NCI-H1105 treated with DMSO at 0.1 percent for 48 hours (cell line): ENCODE results near the gene LCT.
"Not testable (repeated sequence)": the region's sequence is repeated elsewhere in the genome, so short reads cannot be mapped to it uniquely, and the experiment has no call there.

ENCODE experiments used
- DNase-seq: peaks from one replicate; lab custom pipeline; 2025; lab: John Stamatoyannopoulos, UW

The LCT gene

DNA sequence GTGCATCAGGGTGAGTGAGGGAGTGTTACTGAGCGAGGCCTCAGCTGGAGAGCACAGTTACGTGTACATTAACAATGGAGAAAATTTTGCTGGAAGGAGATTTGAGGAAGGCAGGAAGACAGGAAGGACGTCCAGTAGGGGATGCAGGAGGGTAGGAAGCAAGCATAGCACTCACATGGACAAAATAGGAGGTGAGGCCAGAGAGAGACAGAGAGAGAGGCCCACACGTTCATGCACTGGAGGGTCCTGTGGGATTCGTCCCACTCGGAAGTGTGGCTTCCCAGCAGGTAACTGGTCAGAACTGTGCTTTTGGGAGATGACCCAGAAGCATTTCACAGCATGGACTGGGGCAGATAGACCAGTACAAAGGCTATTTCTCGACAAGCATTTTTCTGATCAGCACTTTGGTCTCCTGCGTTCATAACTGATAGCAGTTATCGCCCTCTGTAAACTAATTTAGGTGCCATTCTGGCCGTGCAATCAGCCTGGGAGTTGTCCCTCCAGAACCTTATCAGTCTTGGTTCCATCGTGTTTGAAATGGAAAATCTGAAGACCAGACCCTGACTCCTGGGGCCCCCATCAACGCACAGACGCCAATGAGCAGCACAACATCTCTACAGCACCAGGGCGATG, 5.7 kb downstream of the LCT start:
- DNase-seq = no peak

DNA sequence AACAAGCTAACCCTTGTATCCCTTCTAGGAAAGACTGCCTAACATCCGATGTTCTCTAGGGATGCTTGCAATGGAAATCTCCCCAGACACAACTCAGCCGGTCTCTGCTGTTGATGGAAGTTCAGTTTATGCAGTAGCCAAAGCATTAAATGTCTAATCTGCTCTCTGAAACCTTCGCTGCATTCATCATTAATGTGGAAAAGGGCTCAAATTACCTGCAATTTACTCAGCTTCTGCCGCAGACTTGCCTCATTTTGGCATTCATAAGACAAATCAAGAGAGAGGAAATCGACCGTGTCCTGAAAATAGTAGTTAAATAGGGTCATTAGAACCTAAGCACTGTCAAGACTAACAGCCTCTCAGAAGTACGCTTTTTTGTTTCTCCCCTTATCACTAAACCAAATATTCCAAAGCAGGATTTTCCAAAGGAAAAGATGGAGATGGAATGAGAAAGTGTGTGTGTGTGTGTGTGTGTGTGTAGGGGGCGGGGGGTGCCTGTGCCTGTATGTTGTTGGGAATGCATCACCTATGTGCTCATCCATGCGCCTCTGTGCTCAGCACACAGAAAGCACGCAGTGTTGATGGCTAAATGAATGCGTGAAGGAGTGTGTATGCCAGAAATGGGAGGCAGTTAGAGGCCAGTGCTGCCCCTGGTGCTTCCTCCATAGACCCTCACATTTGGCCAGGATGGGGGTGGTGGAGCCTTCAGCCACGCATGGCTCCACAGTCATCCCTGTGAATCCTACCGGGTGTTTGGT, 7.4 kb downstream of the LCT start:
- DNase-seq = peak; percentile 92

DNA sequence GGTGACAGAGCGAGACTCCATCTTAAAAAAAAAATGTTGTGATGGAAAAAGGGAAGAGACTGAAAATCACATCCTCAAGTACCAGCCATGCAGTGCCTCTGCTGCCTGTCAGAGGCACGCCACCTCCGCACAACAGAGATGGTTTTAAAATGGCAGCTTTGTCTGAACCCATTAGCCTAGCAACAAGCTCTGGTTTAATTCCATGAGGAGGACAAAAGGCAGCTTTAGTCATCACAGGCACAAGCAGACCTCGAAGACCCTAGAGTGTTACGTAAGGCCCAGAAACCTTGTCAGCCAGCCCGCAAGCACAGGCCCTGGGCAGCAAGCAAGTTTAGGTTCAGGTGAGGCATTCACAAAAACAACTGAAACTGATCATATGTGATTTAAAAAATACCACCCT, 10.4 kb downstream of the LCT start:
- no peak for DNase-seq

DNA sequence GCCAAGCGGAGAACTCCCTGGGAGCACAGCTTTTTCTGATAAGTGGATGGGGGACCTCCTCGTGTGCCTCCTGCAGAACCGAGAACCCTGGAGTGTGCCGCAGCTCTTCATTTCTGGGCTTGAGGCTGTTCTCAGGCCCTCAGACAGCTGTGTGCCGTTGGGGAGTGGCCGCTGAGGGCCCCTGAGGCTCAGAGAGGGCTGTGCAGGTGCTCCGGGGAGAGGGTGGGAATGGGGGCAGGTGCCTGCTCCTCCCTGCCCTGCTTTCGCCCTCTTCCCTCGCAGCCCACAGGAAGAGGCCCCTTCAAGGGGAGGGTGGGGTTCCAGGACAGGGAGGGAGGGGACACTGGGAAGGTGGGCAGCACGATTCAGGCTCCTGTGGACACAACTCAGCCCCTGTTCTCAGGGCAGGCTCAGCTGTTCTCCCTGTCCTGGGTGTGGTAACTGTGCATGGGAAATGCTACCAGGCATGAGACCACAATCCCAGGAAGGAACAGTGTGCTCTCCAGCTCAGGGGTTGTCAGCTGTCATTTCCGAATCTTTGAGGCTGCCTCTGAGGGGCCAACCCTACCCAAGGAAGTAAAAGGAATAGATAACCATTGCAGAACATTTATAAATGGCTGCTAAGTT, 11.3 kb downstream of the LCT start:
- no peak for DNase-seq

DNA sequence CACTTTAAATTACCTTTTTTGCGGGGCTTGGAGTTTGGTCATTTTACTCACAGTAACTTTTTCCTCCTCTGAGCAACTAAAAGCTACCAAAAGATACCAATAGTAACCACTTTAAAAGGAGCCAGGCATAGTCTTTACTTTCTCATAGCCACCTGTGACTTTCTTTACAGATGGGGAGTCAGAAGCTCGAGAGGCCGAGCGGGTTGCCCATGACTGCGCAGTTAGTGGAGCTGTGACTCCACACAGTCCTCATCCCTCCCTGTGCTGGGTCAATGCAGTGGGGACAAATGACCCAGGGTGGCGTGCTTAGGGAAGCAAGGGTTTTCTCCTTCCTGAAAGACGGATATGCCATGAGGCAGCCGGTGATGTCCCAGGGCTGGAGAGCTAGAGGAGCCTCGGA, 11.9 kb downstream of the LCT start:
- DNase-seq = no peak

DNA sequence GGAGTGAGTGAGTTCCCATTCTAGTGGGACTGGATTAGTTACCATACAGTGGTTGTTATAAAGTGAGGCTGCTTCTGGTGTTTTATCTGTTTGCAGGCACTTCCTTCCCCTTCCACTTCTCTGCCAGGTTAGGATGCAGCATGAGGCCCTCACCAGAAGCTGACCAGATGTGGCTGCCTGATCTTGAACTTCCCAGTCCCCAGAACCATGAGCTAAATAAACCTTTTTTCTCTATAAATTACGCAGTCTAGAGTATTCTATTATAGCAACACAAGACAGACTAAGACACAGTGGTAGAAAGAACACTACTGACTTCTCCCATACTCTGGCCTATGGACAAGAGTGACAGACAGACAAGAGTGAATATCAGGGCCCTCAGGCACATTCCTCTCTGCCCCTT, 14.1 kb downstream of the LCT start:
- DNase-seq = no peak

DNA sequence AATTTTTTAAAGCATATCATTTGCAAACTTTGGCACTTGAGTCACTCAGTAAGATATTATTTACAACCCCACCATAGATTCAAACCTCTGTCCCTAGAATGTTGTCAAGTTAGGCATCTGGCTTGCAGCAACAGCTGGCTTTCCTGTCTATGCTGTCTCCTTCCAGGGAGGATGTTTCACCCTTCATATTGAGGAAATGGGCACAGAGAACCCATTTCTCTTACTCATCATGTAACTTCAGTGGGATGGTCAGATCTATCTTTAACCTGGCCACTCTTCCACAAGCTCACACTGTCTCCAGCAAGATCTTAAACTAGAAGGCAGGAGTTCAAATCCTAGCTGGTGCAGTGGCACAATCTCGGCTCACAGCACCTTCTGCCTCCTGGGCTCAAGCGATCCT, 15.8 kb downstream of the LCT start:
- no peak for DNase-seq

DNA sequence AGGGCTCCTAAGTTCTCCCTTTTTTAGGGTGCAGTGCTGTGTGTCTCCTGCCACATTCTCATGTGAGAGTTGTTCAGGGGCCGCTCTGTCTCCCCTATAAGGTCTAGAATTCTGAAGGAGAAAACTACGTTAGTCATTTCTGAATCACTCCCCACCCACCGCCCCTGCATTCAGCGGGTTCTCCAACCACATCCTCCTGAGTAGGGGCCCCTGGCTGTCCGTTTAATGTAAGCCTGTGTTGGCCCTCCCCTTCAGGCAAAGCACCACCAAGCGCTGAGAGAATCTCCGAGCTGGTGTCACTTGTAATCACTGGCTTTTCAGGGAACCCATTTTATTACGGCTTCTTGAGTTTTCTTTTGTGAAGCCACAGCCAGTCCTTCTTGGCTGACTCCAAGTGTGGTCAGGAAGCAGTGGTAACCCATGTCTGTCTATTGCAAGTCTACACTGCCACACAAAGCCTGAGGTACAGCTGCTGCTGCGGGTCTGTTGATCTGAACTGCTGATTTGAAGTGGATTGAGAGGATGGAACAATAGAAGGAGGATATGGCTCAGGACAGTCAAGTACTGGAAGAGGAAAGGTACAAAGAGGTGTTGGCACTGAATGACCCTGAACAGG, 16.9 kb downstream of the LCT start:
- no peak for DNase-seq

DNA sequence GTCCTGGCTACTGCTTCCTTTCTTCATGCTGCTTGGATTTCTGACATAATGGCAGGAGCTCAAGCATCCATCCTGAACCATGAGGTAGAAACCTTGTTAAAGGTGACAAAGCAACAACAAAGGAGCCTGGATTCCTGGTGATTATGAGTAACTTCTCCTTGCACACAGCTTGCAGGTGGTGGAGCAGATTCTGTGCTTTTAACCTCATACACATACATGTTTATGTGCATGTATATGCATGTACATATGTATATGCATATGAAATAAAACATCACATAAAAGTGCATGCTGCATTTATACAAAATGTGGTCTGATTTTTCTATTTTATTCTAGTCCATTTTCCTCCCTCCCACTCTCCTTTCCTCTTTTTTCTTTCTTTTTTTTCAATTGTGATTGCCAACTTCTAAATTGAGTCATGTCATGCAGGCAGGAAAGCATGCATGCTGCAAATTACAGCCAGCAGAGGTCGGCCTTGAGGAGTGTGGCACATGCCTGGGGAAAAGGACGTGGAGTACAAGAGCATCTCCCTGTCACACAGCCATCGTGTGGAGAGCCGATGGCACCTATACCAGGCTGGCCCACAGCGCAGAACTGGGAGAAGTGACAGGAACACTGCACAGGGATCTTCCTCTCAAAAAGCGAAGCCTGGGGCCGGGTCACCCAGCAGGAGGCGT, 17.9 kb downstream of the LCT start:
- no peak for DNase-seq

DNA sequence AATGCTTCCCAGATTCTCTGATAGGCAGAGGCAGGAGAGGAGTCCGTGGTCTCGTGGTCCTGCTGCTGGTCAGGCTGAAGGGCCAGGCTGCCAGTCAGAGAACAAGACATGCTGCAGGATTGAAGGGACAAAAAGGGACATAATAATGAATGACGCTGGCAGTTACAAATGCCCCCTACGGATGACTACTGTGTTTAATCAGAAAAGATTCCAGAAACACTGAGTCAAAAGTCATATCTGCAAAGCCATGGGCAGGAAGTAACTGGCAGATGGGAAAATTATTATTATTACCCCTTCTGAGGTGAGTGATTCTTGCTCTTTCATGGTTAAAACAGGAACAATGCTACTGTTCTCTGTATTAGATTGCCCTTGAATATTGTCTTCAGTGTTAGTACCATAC, 19.0 kb downstream of the LCT start:
- no peak for DNase-seq

DNA sequence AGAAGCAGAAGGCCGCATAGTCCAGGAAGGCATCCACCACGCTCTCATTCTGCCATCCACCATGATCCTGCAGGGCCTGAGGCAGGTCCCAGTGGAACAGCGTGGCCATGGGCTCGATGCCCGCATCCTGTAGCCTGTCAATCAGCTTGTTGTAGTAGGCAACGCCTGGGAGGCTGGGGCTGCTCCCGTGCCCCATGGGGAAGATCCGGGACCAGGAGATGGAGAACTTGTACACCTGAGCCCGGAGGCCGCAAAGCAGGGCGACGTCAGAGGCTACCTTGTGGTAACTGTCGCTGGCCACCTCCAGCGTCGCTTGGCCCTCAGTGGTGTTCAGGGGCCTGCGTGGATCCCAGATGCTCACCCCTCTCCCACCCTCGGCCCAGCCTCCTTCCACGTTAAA, 19.5 kb downstream of the LCT start:
- no peak for DNase-seq

DNA sequence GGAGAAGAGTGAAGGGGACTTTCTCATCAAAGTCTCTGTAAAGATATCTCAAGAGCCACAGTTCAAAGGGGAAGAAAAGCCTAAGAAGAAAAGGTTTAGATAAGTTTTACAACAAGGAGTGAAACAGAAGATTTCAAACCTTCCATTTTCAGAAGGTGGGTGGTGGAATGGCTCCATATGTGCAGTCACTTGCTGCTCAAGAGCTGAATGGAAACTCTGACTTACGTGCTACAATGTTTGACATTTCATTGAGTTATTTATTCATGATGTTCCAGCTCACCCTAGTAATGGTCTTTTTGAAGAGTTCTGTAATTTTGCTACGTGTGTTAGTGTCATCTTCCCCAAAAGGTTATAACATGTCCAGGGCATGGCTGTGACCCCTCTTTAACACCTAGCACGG, 21.7 kb downstream of the LCT start:
- no peak for DNase-seq

DNA sequence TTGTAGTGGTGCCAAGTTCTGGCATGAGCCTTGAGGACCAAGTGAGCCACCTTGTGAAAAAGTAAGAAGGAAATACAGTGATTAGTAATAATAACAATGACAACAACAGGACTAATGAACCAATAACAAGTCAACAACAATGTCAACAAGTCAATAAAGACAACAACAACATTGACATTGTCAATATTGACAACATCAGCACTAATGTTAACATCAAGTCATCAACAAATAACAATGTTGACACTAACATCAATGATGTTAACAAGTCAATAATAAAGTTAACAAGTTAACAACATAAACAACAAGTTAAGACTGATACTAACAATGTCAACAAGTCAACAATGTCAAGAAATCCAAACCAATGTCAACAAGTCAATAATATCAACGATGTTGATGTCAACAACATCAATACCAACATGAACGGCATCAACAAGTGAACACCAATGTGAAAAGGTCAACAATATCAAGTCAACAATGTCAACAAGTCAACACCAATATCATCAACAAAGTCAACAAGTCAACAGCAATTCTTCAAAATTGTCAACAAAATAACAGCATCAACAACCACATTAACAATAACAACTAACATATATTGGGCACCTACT, 24.0 kb downstream of the LCT start:
- no peak for DNase-seq

DNA sequence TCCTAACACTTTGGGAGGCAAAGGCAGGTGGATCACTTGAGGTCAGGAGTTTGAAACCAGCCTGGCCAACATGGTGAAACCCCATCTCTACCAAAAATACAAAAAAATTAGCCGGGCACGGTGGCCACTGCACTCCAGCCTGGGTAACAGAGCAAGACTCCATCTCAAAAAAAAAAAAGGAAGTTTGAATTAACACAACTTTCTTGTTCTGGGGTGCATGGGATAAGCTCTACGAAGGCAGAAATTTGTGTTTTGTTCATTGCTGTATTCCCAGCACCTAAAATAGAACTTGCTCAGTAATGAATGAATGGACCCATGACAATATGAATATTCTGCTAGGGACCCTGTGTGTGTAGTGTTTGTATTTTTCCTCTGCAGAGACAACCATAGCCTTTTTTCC, 29.1 kb downstream of the LCT start:
- DNase-seq = not testable (repeated sequence)

DNA sequence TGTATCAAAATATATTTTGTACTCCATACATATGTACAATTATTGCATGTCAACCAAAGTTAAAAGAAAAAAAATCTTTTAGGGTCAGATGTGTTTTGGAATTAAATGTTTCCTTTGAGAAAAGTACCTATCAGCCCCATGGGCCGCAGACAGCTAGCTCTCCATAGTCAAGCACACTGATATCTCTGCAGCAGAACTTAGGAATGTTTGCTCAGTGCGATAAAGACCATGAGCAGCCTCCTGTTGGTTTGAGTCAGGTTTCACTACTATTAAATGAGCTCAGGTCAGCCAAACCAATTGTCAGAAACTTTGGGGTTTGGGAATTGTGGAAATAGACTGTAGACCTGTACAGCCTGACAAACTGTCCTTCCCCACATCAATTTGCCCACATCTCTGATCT, 33.7 kb downstream of the LCT start:
- no peak for DNase-seq

DNA sequence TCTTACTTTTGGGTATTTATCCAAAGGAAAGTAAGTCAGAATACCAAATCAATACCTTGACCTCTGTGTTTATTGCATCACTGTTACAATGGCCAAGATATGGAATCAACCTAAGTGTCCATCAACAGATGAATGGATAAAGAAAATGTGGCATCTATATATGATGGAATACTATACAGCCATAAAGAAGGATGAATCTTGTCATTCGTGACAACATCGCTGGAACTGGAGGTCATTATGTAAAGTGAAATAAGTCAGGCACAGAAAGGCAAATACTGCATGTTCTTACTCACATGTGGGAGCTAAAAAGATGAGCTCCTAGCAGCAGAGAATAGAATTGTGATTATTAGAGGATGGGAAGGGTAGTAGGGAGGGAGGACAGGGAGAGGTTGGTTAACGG, 34.6 kb downstream of the LCT start:
- no peak for DNase-seq

DNA sequence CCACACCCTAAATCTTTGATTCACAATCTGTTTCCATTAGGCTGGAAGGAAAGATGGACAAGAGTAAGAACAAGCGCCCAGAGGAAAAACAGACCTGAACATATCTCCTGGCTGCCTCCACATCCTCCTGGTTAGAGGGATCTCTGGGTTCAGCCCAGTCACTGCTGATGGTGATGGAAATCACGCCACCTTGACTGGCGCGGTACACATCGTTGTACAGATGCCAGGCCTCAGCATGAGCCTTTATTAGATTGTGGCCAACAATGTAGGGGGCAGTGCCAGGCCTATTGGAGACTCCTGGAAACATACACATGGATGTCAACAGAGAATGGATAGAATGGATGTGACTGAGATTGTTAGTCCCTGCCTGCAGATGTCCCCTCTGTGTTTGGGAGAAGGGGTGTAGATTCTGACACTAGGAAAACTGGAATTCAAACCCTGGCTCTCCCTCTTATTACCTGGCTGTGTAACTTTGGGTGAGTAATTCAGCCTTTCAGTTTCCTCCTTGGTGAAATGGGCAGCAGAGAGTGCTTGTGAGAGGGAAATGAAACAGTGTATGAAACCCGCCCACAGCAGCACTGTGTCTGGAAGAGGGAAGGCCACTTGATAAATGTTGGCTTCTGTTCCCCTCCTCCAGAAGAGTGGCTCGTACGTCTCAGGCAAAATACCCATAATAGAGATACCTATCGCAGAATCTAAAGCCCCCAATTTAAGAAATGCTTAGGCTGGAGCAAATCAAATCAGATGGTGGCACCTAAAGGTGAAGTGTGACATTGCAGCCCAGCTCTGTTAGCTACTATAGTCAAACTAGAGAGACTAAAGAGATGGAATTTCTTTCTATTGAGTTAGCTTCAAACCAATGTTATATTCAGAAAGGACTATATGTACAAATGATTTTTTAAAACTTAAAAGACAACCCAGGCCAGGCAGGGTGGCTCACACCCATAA, 36.2 kb downstream of the LCT start:
- no peak for DNase-seq

DNA sequence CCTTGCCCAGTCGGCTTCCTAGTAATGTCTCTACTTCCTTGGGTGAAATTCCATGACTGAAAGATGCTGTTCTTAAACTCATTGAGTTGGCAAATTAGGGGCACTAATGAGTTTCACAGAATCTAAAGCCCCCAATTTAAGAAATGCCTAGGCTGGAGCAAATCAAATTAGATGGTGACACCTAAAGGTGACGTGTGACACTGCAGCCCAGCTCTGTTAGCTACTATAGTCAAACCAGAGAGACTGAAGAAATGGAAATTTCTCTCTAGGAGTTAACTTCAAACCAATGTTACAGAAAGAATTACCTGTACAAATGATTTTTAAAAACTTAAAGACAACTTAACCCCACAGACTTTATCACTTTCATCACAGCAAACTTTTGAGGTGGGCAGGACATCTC, 37.2 kb downstream of the LCT start:
- no peak for DNase-seq

DNA sequence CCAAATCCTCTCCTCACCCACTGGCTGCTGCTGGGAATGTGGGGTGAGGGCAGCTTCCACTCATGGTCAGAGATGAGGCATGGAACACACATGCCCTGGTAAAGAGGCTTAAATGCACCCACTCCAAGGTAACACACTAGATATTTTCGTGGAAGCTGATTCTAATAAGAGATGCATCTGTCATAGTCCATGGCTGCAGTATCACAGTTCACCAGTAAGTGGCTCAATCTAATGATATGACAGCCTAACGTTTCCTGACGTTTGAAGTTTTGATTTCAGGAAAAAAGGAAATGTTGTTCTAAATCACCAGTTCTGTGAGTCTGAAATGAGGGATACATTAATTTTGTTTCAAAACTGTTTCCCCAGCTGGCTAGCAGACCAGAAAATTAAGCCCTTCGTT, 38.2 kb downstream of the LCT start:
- no peak for DNase-seq

DNA sequence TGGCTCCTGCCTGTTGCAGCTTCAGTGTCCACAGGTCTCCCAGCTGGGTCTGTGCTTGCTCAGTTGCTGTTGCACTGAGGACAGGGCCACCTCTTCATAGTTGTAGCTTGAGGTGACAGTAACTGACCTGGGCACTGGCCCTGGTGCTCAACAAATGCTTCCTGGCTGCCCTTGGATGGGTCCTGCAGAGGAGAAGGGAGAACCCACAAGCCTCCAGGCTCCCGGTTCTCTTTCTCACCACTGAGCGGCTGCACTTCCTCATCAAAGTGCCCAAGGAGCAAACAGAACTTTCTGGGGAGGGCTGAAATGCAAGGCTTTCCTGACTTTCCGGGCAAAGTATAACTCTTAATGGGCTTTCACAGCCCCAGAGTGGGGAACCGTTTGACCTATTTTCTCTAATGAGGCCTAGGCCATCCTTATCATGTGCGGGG, 38.7 kb downstream of the LCT start:
- DNase-seq = no peak
